PFSK-1 (cell line): ENCODE measurements around the gene PRPH2.

Experiments
- FOXP2 ChIP-seq: optimal IDR thresholded peaks from 2 replicates; pipeline ENCODE3; 2011; ENCODE audit warnings: borderline replicate concordance, control low read depth, inconsistent platforms; ENCODE audit not compliant: insufficient read depth; ENCODE audit errors: extremely low read length, extremely low read depth
- POLR2AphosphoS5 ChIP-seq: IDR thresholded peaks from 2 replicates; pipeline ENCODE4 v1.6.1; 2012; ENCODE audit warnings: low read depth, mild to moderate bottlenecking, control low read depth, low read length, moderate library complexity
- SIN3A ChIP-seq: IDR thresholded peaks from 2 replicates; pipeline ENCODE4 v1.6.1; 2012; ENCODE audit warnings: mild to moderate bottlenecking, low read length, moderate library complexity, borderline replicate concordance; ENCODE audit not compliant: insufficient read depth
- TAF1 ChIP-seq: IDR thresholded peaks from 2 replicates; pipeline ENCODE4 v1.6.1; 2012; ENCODE audit warnings: low read length, control low read depth, borderline replicate concordance; ENCODE audit not compliant: insufficient read depth
- TF ChIP-seq, protein P1 (sequence below), 2 experiments: IDR thresholded peaks; 2 replicates each; pipeline versions ENCODE4 v1.6.1 to v1.8.0; 2011 to 2012; ENCODE audit warnings: low read depth in 2 of 2, low read length in 2 of 2, control low read depth in 1 of 2, inconsistent platforms in 1 of 2, mild to moderate bottlenecking in 1 of 2, moderate library complexity in 1 of 2; ENCODE audit not compliant: insufficient read depth in 1 of 2

Gene PRPH2

DNA sequence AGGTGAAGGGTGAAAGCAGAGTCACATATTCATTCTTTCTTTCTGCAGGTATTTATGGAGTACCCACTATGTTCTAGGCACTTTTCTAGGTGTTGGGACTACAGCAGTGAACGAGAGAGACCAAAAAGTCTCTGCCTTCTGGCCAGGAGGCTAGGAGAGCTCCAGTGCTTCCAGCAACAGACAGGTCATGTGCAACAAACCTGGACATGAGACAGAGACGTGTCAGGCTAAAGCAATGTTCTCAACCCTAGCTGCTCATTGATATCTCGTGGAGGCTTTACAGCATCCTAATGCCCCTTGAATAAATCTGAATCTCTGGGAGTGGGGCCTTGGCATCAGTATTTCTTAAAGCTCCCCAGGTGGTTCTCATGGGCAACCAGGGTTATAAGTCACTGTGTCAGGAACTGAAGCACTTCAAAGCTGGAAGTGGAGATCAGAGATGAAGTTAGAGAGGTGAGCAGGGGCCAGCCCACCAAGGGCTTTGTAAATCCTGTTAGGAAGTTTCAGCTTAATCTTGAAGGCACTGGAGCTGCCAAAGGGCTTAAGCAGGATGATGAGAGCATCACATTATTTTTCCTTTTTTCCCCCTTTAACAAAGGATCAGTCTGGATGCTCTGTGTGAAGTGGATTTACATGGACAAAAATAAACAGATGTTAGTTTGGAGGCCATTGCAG lies 36.5 kb upstream of the PRPH2 start:
- TF ChIP-seq TAF1 (no peak), FOXP2 (no peak), SIN3A (no peak), POLR2AphosphoS5 (no peak)
- TF ChIP-seq, protein P1, sequence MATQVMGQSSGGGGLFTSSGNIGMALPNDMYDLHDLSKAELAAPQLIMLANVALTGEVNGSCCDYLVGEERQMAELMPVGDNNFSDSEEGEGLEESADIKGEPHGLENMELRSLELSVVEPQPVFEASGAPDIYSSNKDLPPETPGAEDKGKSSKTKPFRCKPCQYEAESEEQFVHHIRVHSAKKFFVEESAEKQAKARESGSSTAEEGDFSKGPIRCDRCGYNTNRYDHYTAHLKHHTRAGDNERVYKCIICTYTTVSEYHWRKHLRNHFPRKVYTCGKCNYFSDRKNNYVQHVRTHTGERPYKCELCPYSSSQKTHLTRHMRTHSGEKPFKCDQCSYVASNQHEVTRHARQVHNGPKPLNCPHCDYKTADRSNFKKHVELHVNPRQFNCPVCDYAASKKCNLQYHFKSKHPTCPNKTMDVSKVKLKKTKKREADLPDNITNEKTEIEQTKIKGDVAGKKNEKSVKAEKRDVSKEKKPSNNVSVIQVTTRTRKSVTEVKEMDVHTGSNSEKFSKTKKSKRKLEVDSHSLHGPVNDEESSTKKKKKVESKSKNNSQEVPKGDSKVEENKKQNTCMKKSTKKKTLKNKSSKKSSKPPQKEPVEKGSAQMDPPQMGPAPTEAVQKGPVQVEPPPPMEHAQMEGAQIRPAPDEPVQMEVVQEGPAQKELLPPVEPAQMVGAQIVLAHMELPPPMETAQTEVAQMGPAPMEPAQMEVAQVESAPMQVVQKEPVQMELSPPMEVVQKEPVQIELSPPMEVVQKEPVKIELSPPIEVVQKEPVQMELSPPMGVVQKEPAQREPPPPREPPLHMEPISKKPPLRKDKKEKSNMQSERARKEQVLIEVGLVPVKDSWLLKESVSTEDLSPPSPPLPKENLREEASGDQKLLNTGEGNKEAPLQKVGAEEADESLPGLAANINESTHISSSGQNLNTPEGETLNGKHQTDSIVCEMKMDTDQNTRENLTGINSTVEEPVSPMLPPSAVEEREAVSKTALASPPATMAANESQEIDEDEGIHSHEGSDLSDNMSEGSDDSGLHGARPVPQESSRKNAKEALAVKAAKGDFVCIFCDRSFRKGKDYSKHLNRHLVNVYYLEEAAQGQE (IDR thresholded peaks at IDR 0.05; ENCODE audit: insufficient read depth in 1 of 2, low read depth in 2 of 2, low read length in 2 of 2): no peak

DNA sequence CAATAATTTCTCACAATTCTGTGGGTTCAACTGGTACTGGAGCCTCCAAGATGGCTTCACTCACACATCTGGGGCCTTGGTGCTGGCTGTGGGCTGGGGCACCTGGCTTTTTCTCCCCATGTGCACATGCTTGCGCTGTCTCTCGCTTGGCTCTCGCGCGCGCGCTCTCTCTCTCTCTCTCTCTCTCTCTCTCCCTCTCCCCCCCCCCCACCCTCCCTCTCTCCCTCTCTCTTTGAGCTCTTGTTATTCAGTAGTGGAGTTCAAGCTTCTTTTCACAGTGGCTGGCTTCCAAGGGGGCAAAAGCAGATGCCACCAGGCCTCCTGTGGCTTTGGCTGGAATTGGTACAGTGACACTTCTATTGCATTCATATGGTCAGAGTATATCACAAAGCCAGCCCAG lies 34.3 kb upstream of the PRPH2 start:
- no peak for TF ChIP-seq POLR2AphosphoS5
- TF ChIP-seq, protein P1 (IDR thresholded peaks at IDR 0.05; ENCODE audit: insufficient read depth in 1 of 2, low read depth in 2 of 2, low read length in 2 of 2): no peak
- TF ChIP-seq SIN3A: no peak
- TF ChIP-seq FOXP2: no peak
- TF ChIP-seq TAF1: no peak

DNA sequence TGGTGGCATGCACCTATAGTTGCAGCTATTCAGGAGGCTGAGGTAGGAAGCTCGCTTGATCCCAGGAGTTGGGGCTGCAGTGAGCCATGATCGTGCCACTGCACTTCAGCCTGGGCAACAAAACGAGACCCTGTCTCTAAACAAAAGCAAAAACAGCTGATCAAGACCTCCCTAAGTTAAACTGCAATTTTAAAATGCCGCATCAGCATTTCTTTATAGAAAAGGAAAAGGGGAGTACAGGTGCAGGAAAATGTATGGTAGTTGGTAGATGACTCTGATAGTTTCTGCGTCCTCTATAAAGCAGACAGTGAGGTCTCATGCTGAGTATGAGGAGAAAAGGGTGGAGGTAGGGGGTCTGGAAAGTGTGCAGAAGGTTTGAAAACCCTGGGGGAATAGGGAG lies 32.4 kb upstream of the PRPH2 start:
- TF ChIP-seq POLR2AphosphoS5: no peak
- no peak for TF ChIP-seq TAF1
- no peak for TF ChIP-seq FOXP2
- TF ChIP-seq, protein P1 (IDR thresholded peaks at IDR 0.05; ENCODE audit: insufficient read depth in 1 of 2, low read depth in 2 of 2, low read length in 2 of 2): no peak
- TF ChIP-seq SIN3A: no peak

DNA sequence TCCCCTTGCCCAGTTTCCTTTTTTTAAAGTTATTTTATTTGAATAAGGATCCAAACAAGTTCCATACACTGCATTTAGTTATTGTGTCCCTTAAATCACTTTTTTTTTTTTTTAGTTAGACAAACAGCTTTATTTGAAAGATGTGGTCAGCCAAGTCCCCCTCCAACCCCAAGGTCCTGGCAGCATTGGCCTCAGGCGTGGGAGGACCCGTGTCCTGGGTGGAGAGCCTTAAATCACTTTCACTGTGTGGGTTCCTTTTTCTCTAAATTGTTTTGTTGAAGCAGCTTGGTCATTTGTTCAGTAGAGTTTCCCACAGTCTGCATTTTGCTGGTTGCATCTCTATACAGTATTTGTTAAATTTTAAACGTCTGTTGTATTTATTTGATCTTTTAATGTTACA lies 28.7 kb upstream of the PRPH2 start:
- no peak for TF ChIP-seq POLR2AphosphoS5

DNA sequence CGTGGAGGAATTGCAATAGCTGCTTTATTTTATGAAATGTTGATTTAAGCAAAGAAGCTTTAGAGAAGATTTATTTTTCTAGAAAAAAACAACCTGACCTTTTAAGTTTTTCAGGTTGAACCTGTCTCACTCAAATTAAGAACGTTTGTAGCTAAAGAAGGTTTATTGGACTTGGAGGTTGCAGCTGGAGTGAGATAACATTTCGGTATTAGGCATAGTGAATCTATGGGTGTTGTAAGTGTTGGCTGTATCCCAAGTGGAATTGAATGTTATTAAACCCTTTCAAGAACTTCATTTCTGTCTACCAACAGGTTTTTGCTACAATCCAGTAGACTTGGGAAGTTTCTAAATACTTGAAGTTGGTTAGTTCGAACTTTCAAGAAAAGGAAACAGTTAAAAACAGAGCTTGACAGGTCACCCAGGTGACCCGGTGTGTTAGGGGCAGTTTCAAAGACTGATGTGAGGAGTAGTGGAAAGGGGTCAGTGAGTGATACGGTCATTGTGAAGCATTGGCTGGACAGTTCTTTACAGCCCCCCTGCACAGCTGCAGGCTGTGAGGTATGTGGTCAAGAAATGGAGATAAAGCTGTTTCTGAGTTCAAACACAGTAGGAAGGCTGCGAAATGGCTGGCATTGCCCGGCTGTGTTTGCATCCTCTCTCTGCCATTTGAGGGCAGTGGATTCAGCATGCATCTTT lies 26.0 kb upstream of the PRPH2 start:
- TF ChIP-seq, protein P1 (IDR thresholded peaks at IDR 0.05; ENCODE audit: insufficient read depth in 1 of 2, low read depth in 2 of 2, low read length in 2 of 2): no peak
- TF ChIP-seq POLR2AphosphoS5 (no peak), FOXP2 (no peak), SIN3A (no peak)
